HG02840 (cell line): ENCODE measurements around the gene ATAD5.

Experiments
- ATAC-seq: cut with Tn5 transposase; IDR thresholded peaks from one replicate; pipeline ENCODE4 v1.9.1; 2021; ENCODE audit warnings: mild to moderate bottlenecking, moderate library complexity, moderate number of reproducible peaks; ENCODE audit not compliant: unreplicated experiment, low FRiP score

Gene ATAD5

DNA sequence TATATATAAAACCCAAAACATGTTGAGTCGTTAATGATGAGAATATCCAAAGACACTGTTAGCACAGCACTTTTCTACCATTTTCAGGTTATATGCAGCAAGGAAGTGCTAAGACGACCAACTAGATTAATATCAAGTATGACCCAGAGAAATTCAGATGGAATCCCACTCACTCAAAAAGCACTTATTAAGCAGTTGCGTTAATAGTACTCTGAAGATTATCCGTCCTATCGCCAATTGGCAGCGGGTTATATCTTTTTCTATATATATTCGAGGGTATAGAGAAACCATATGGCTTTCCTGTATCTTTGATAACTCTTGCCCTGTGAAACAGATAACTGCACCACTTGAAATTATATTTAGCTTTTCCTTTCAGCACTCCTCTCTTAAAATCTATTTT, 8.3 kb upstream of the ATAD5 start:
- no peak for ATAC-seq

DNA sequence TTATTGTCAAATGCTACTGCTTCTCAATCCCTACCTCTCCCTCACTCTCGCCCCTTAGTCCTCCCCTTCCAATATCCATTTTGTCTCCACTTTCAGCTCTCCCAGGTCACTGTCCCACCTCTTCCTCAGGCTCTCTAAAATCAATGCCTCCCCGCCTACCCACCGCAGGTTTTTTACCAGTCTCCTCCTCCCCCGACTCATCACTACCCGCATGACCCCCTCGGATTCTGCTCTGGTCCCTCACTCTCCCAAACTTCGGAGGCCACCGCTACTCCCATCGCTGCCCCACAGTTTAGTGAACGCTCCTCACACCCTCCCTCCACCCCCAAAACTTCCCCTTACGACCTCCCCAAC, 7.8 kb upstream of the ATAD5 start:
- no peak for ATAC-seq

- ATAC-seq, result peak; percentile 82
These were observed 7.2 kb upstream of the ATAD5 start, which contains the start of gene CRLF3 for GRCh38 chr17:30824356-30825145. Gene CRLF3, minus strand, starts transcription at chr17:30824692. Its CDS starts 41 bp downstream, at chr17:30824651.

- ATAC-seq, result no peak
These were observed 4.7 kb upstream of the ATAD5 start for GRCh38 chr17:30827082-30827481.

GRCh38 chr17:30829022-30829421, 2.7 kb upstream of the ATAD5 start:
- ATAC-seq, result no peak

DNA sequence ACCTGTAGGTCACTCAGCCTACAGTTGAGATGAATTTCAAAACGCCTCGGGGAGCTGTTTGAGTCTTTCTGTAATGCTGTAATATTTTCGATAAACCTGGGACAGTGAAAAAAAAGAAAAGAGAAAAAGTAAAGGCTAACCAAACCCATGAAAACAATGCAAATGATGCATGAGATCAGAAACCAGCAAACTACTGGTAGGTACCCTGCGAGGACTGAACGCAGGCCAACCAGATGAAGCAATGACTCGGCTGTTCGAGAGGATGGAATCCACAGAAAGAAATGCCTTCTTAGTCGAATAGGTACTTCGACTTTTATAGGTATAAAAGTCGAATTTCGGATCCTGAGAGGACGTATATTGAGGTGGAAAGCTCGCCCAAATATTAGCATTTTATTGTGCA, 509 bp upstream of the ATAD5 start:
- ATAC-seq, result peak; percentile 20

DNA sequence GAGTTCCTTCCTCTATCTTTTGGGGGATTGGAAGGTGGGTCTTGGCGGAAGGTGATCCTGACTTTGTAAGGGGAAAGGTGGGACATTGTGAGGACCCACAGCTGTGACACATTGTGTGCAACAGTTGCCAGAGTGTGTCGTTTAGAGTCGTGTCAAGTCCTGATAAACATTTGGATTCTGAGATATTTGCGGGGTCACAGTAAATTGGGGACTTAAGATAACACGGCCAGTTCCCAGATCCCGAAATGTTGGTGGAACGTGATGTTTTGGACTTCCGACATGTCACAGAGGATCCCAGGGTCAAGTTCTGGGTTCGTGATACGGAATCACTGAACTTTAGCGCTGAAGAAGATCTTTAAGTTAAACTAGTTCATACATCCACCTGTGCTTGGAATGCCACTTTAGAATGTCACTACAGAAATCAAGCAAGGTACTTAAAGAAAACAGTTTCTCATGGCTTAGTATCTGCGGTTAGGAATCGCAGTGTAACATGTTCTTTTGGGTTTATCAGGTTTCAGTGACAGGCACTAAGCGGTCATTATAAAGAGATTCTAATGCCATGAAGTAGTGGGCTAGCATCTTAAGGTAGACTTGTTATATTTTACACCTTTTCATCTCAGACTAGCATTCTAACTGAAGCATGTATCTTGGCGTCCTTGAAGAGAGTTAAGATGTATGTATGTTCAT, 815 bp downstream of the ATAD5 start:
- ATAC-seq, result no peak

DNA sequence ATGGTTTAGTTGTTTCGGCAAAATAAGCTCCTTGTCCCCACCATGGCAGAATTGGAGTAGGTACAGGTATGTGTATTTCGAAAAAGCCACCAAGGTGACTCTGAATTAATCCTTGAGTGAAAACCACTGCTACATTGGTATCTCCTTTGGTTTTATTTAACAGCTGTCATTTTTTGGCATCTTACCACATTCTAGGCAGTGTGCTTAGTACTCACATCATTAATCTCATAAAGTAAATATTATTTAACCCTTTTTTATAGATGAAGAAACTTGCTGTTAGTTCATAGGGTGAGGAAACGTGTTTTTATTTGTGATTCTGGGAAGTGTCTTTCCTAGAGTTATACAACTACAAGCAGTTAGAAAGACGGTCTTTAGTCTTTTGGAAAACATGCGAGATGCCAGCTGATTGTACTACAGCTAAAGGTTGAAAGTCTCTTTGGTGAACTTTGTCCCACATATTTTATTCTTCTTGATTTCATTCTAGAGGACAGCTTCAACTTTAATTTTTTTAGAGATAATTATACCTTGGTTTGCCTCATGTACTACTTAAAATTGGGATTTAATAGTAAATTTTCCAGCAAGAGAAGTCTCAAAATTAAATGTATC, 6.5 kb downstream of the ATAD5 start:
- ATAC-seq, result no peak

GRCh38 chr17:30840771-30841170, 9.0 kb downstream of the ATAD5 start:
- ATAC-seq, result no peak

DNA sequence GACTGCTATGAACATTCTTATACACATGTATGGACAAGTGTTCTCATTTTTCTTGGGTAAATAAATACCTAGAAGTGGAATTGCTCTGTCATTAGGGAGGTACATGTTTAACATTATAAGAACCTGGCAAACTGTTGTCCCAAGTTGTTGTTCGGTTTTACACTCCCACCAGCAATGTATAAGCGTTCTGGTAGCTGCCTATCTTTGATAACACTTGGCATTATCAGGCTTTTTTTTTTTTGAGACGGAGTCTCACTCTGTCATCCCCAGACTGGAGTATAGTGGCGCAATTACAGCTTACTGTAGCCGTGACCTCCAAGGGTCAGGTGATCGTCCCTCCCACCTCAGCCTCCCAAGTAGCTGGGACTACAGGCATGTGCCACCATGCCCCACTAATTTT, 16.3 kb downstream of the ATAD5 start:
- ATAC-seq, result no peak

DNA sequence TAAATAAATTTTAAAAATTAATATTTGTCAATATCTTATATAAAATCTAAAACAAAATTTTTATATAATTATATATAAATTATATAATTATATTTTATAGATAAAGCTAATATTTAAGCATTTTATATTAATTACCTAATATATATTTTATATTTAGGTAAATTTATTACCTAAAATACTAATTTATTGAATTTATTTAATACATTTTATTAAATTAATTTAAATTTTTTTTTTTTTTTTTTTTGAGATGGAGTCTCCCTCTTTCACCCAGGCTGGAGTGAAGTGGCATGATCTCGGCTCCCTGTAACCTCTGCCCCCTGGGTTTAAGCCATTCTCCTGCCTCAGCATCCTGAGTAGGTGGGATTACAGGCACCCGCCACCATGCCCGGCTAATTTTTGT, 22.4 kb downstream of the ATAD5 start:
- ATAC-seq, result no peak

- ATAC-seq, result no peak
These were observed 26.9 kb downstream of the ATAD5 start for GRCh38 chr17:30858556-30859250.

GRCh38 chr17:30864636-30865035, 32.9 kb downstream of the ATAD5 start:
- no peak for ATAC-seq

DNA sequence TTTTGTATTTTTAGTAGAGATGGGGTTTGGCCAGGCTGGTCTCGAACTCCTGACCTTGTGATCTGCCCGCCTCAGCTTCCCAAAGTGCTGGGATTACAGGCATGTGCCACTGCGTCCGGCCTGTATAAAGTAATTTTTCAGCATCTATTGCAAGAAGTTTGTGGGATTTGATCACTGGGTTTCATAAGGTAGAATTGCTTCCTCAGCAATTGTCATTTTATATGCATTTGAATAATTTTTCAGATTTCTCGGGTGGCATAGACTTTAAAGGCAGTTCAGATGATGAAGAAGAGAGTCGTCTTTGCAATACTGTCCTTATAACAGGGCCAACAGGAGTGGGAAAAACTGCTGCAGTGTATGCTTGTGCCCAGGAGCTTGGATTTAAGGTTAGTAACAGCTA, 37.2 kb downstream of the ATAD5 start:
- no peak for ATAC-seq

GRCh38 chr17:30886187-30886586, 54.4 kb downstream of the ATAD5 start:
- ATAC-seq, result no peak

GRCh38 chr17:30894236-30894635, 62.5 kb downstream of the ATAD5 start:
- no peak for ATAC-seq

GRCh38 chr17:30897311-30897710, 65.5 kb downstream of the ATAD5 start:
- ATAC-seq, result no peak

DNA sequence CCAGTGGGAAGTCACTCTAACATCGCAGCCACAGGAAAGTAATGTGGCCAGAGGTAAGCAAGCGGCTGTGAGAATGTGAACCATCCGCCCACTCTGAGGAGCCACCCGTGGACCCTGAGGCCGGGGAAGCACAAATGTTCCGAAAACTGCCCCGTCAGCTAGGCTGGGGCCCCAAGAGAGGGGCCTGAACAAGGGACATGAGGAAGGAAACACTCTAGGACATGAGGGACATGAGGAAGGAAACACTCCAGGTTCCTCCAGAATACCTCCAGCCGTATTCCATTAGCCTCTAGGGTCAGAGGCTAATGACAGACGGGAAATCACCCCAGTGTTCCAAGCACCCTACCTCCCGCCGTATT, 74.0 kb downstream of the ATAD5 start:
- ATAC-seq, result peak; percentile 39

DNA sequence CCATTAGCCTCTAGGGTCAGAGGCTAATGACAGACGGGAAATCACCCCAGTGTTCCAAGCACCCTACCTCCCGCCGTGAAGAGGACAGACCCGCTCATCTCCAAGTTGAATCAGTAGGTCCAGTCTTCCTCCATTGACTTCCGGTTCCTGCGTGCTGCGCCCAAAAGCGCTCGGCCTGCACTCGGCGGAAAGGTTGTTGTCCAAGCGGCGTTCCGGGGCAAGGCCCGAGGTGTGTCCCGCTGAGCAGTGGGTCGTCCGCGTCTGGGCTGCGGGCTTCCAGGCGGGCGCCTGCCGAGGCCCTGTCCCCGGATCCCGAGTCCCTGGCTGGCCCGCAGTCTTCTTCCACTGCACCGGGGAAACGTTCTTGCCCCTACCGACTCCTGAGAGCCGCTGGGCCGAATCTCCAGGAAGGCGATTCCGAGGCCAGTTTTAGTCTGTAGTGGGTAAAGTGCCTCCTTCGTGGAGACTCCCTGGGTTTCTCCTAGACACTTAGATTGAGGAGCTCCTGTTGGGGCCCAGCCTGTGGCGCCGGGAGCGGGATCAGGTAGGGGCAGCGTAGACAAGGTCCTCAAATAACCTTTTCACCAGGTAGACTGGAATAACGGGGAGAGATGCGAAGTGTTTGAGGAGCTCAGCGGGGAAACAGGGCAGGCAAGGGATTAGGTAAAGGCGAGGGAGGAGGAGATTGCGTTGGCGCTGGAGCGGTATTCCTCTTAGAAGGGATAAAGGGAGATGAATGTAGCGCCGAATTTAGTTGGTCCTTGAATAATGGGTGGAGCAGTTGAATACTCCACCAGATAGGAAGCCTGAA, 74.5 kb downstream of the ATAD5 start, which contains the start of gene TEFM:
TSS of gene TEFM (minus strand) at position 138 of the 811 bp plus-strand sequence. CDS start at position 98, 40 bp downstream.
- peak; percentile 83 for ATAC-seq
